Prostate gland (tissue), 2 donors: ENCODE data around the gene LPIN1.

ENCODE experiments used
- CTCF ChIP-seq, 4 experiments: fragments of 200-600 bp in 2 of 4; fragments of 450-650 bp in 2 of 4; sonication (generic) in 2 of 4; IDR thresholded peaks; 1 replicate in 3 of 4; 2 replicates in 1 of 4; pipeline ENCODE4 v1.5.1; 2016 to 2019; ENCODE audit warnings: antibody characterized with exemption in 4 of 4, mild to moderate bottlenecking in 2 of 4, moderate library complexity in 2 of 4
- POLR2AphosphoS5 ChIP-seq: sonication (generic); formaldehyde crosslinking; IDR thresholded peaks from one replicate; pipeline ENCODE4 v1.6.1; 2017; ENCODE audit warnings: antibody characterized with exemption

- TF ChIP-seq CTCF (IDR thresholded peaks at IDR 0.05) (no peak), POLR2AphosphoS5 (no peak)
Measured at GRCh38 chr2:11754700-11755015, 8.2 kb downstream of the LPIN1 start.
